ENCODE results near the gene OSBPL2. TPM values are rescaled to one million over a fixed set of nuclear protein-coding genes. Genes with fewer than 3 reads are reported as not detected.

OSBPL2 gene
- total and polyA plus RNA-seq, 9 of the 15 experiments (the other 6 are each of a cell fraction or from before 2014, with no cell fraction given), result 2.5 to 25.6 (median 14.1) TPM

DNA sequence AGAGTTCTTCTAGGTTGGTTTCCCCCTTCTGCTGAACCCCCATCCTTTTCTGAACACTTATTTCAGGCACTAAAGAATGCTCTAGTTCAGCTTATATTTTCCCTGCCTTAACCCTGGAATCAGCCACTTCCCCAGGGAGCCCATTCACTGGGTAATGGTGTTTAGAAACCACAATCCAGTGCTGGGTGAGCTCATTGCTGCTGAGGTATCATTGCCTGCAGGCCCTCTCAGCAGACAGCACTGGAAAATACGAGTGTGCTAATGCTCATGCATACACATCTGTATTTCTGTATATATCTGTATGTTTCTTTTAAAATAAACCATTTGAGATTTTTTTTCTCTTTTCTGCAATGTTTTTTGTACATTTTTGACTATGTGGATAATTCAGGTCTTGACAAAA lies 27.0 kb downstream of the OSBPL2 start:
- peaks cover 27% of the 10 kb centered on the region; the same call in 2 of the 3 replicates for H3K36me3 ChIP-seq (ENCODE audit: control insufficient read depth, insufficient read depth, low read length)
- H3K27me3 ChIP-seq (ENCODE audit: control insufficient read depth in 2 of 2, insufficient read depth in 2 of 2, low read length in 2 of 2), result no peaks in the 10 kb centered on the region
- POLR2A ChIA-PET, result interaction anchor here (1.8 kb wide), 1 partner anchor 9 kb away, joined by 6 read pairs; no protein-coding TSS in a partner anchor
- no peak overlapping the region for H3K27ac ChIP-seq (ENCODE audit: extremely low read depth, low read depth, low read length)
- BruUV-seq (replicated peaks), result no TSS peak
- peaks cover 0 to 20% of the 10 kb centered on the region in 2 experiments; a peak in 2 of 5 replicates for H3K4me1 ChIP-seq (replicated peaks in 1 of 2; ENCODE audit: control insufficient read depth in 2 of 2, insufficient read depth in 2 of 2, low read length in 2 of 2)
- 0 out of 2 replicates have a peak, but pooled peaks cover 10% of the 10 kb centered on the region for H4K20me1 ChIP-seq (replicated peaks; ENCODE audit: control insufficient read depth, insufficient read depth, low read length)
- no peaks in the 10 kb centered on the region for H3K9me3 ChIP-seq (replicated peaks; ENCODE audit: control insufficient read depth, insufficient read depth, low read depth, low read length)
- no peaks in the 10 kb centered on the region for H3K79me2 ChIP-seq (ENCODE audit: control insufficient read depth, insufficient read depth, low read length)
- DNase-seq (ENCODE audit: extremely low read depth in 1 of 4, low spot score in 3 of 4), result no peak
- no peak overlapping the region for H3K9ac ChIP-seq (ENCODE audit: insufficient read depth in 1 of 2, low read depth in 2 of 2, low read length in 2 of 2)
- H3K4me3 ChIP-seq, result no peak overlapping the region
- no peak overlapping the region for H3K4me2 ChIP-seq (ENCODE audit: insufficient read depth, low read length)
- peak; percentile 6 for FAIRE-seq
- CTCF ChIA-PET (ENCODE audit: low intra/inter-chr PET ratio), result no interaction called here
- WGBS (ENCODE audit: insufficient coverage, low coverage, missing lambda C conversion rate), result 40% methylated on average over 1 of the region's 1 CpG
- no peak for ATAC-seq
- H3K9me1 ChIP-seq (ENCODE audit: control insufficient read depth, insufficient read depth, low read length), result no peaks in the 10 kb centered on the region
- TF ChIP-seq, protein P1, sequence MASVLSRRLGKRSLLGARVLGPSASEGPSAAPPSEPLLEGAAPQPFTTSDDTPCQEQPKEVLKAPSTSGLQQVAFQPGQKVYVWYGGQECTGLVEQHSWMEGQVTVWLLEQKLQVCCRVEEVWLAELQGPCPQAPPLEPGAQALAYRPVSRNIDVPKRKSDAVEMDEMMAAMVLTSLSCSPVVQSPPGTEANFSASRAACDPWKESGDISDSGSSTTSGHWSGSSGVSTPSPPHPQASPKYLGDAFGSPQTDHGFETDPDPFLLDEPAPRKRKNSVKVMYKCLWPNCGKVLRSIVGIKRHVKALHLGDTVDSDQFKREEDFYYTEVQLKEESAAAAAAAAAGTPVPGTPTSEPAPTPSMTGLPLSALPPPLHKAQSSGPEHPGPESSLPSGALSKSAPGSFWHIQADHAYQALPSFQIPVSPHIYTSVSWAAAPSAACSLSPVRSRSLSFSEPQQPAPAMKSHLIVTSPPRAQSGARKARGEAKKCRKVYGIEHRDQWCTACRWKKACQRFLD (CRISPR knock-in tag; IDR thresholded peaks at IDR 0.05), result no peak
- TF ChIP-seq, protein P2, sequence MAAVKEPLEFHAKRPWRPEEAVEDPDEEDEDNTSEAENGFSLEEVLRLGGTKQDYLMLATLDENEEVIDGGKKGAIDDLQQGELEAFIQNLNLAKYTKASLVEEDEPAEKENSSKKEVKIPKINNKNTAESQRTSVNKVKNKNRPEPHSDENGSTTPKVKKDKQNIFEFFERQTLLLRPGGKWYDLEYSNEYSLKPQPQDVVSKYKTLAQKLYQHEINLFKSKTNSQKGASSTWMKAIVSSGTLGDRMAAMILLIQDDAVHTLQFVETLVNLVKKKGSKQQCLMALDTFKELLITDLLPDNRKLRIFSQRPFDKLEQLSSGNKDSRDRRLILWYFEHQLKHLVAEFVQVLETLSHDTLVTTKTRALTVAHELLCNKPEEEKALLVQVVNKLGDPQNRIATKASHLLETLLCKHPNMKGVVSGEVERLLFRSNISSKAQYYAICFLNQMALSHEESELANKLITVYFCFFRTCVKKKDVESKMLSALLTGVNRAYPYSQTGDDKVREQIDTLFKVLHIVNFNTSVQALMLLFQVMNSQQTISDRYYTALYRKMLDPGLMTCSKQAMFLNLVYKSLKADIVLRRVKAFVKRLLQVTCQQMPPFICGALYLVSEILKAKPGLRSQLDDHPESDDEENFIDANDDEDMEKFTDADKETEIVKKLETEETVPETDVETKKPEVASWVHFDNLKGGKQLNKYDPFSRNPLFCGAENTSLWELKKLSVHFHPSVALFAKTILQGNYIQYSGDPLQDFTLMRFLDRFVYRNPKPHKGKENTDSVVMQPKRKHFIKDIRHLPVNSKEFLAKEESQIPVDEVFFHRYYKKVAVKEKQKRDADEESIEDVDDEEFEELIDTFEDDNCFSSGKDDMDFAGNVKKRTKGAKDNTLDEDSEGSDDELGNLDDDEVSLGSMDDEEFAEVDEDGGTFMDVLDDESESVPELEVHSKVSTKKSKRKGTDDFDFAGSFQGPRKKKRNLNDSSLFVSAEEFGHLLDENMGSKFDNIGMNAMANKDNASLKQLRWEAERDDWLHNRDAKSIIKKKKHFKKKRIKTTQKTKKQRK (IDR thresholded peaks at IDR 0.05; ENCODE audit: borderline replicate concordance, low read depth, low read length), result no peak
- TF ChIP-seq TARDBP (IDR thresholded peaks at IDR 0.05), result no peak
- TF ChIP-seq POLR2G (IDR thresholded peaks at IDR 0.05; ENCODE audit: low read depth, low read length), result no peak
- no peak for TF ChIP-seq POU5F1 (IDR thresholded peaks at IDR 0.05; ENCODE audit: borderline replicate concordance, low read depth, low read length, partially characterized antibody)
- no peak for TF ChIP-seq HMG20A (CRISPR knock-in tag; conservative IDR thresholded peaks at IDR 0.05)
- intact Hi-C loops (cut with micrococcal nuclease), result no loop called here
- in situ Hi-C loops (cut with MboI), result no loop called here
- no peak overlapping the region for H2AFZ ChIP-seq (ENCODE audit: low read depth, low read length)

All from K562 (cell line).